Natural killer cell (primary cell): ENCODE data around the gene SLC16A9. TPM values are rescaled to one million over a fixed set of nuclear protein-coding genes. Genes with fewer than 3 reads are reported as not detected.
A peak's percentile ranks its signal among the peaks of the same experiment; 100 is the strongest.

Experiments
- ATAC-seq, 3 donors: fragments of 150-1000 bp in 2 of 3; fragments of 200-7000 bp in 1 of 3; cut with Tn5 transposase; 1 replicate in 1 of 3; 2 replicates in 2 of 3; pipeline ENCODE4 v1.10.0; 2021; ENCODE audit warnings: mild to moderate bottlenecking in 2 of 3, moderate library complexity in 2 of 3
- DNase-seq, 2 donors: peaks; one replicate each; pipeline versions ENCODE4 v3.0.0 to v3.0.0-alpha.2; 2013 to 2021; ENCODE audit warnings: mixed read lengths in 1 of 2
- H3K27ac ChIP-seq: one replicate; pipeline ENCODE4 v1.5.1; 2013; ENCODE audit warnings: mild to moderate bottlenecking, low read length
- H3K27me3 ChIP-seq: one replicate; pipeline ENCODE4 v1.6.1; 2013; ENCODE audit warnings: low read length; ENCODE audit not compliant: control insufficient read depth, insufficient read depth
- H3K36me3 ChIP-seq: one replicate; pipeline ENCODE4 v1.6.1; 2013; ENCODE audit warnings: low read length; ENCODE audit not compliant: control insufficient read depth, insufficient read depth
- H3K4me1 ChIP-seq: one replicate; pipeline ENCODE4 v1.6.1; 2013; ENCODE audit warnings: low read length; ENCODE audit not compliant: control insufficient read depth, insufficient read depth
- H3K4me3 ChIP-seq: one replicate; pipeline ENCODE4 v1.5.1; 2013; ENCODE audit warnings: low read length
- H3K9me3 ChIP-seq: one replicate; pipeline ENCODE4 v1.6.1; 2013; ENCODE audit warnings: low read length; ENCODE audit not compliant: control insufficient read depth, insufficient read depth
- H3K27ac Mint-ChIP-seq, 2 donors: one replicate each; pipeline ENCODE4 v1.8.0; 2022; ENCODE audit warnings: mild to moderate bottlenecking in 2 of 2, mixed read lengths in 2 of 2, moderate library complexity in 1 of 2
- H3K27me3 Mint-ChIP-seq, 2 donors: one replicate each; pipeline ENCODE4 v1.8.0; 2022; ENCODE audit warnings: low read depth in 2 of 2, mixed read lengths in 2 of 2
- H3K36me3 Mint-ChIP-seq: one replicate; pipeline ENCODE4 v1.8.0; 2022; ENCODE audit warnings: mixed read lengths
- H3K4me1 Mint-ChIP-seq, 2 donors: one replicate each; pipeline ENCODE4 v1.8.0; 2022; ENCODE audit warnings: mixed read lengths in 2 of 2
- H3K4me3 Mint-ChIP-seq: one replicate; pipeline ENCODE4 v1.8.0; 2022; ENCODE audit warnings: mild to moderate bottlenecking, moderate library complexity, mixed read lengths
- H3K9me3 Mint-ChIP-seq, 2 donors: one replicate each; pipeline ENCODE4 v1.8.0; 2022; ENCODE audit warnings: mixed read lengths in 2 of 2
- CTCF ChIP-seq: fragments of 200-600 bp; IDR thresholded peaks from one replicate; pipeline ENCODE4 v1.8.0; 2022; ENCODE audit warnings: antibody characterized with exemption
- WGBS: methylation state at CpG from one replicate; pipeline ENCODE4 v1.1.7; 2013; ENCODE audit warnings: missing lambda C conversion rate; ENCODE audit not compliant: insufficient coverage; 5-methylcytosine and 5-hydroxymethylcytosine counted together
- intact Hi-C: fragments of 100-400 bp; cut with micrococcal nuclease; formaldehyde crosslinking; loops from one replicate; pipeline ENCODE4 v1.14.2; 2022
- total RNA-seq, 4 donors: library from RNA; stranded (reverse); fragments of 120-200 nt in 1 of 4; gene quantifications; one replicate each; pipeline versions ENCODE4 v1.2.3 to v1.2.4, GENCODE V29; 2013 to 2022

SLC16A9 gene
- total RNA-seq, 3 donors from 2014 or later (not counting 1 experiment from before 2014, with no cell fraction given), result not detected

GRCh38 chr10:59625721-59626522 is 83.7 kb downstream of the SLC16A9 start:
- Histone ChIP-seq H3K4me1 (no peaks in the 10 kb centered on the region), H3K36me3 (no peaks in the 10 kb centered on the region), H3K9me3 (no peaks in the 10 kb centered on the region), H3K4me3 (no peak overlapping the region), H3K27me3 (no peaks in the 10 kb centered on the region), H3K27ac (no peak overlapping the region)
- peaks cover 0 to 5% of the 10 kb centered on the region in 2 donors for H3K4me1 Mint-ChIP-seq
- no peak overlapping the region for H3K4me3 Mint-ChIP-seq
- peak; percentile 79 for TF ChIP-seq CTCF
- no peaks in the 10 kb centered on the region for H3K27me3 Mint-ChIP-seq
- 39% methylated on average over 7 of the region's 8 CpGs for WGBS
- no peaks in the 10 kb centered on the region for H3K36me3 Mint-ChIP-seq
- peak in 1 of 2 donors; percentile 80 for DNase-seq
- intact Hi-C loops, result loop anchor here (1.0 to 10.0 kb wide), 5 partner anchors 183 to 1149 kb away; partner anchors contain the start of gene CDK1
- no peaks in the 10 kb centered on the region for H3K9me3 Mint-ChIP-seq
- ATAC-seq, result peak; percentile 76 to 90 (median 89)
- H3K27ac Mint-ChIP-seq, result no peak overlapping the region

GRCh38 chr10:59624951-59625350 is 84.7 kb downstream of the SLC16A9 start:
- Histone ChIP-seq H3K4me3 (no peak overlapping the region), H3K9me3 (no peaks in the 10 kb centered on the region), H3K27ac (no peak overlapping the region), H3K4me1 (no peaks in the 10 kb centered on the region), H3K27me3 (no peaks in the 10 kb centered on the region), H3K36me3 (no peaks in the 10 kb centered on the region)
- no peaks in the 10 kb centered on the region for H3K27me3 Mint-ChIP-seq
- intact Hi-C loops, result loop anchor here (2.0 to 10.0 kb wide), 3 partner anchors 408 to 1150 kb away; partner anchors contain the start of gene CDK1
- no peaks in the 10 kb centered on the region for H3K36me3 Mint-ChIP-seq
- no peak for TF ChIP-seq CTCF
- DNase-seq (no peak), ATAC-seq (no peak)
- no peak overlapping the region for H3K27ac Mint-ChIP-seq
- WGBS, result 88% methylated on average over 8 of the region's 8 CpGs
- no peaks in the 10 kb centered on the region for H3K9me3 Mint-ChIP-seq
- peaks cover 0 to 5% of the 10 kb centered on the region in 2 donors for H3K4me1 Mint-ChIP-seq
- H3K4me3 Mint-ChIP-seq, result no peak overlapping the region

GRCh38 chr10:59624136-59624535 is 85.5 kb downstream of the SLC16A9 start:
- DNase-seq, result no peak
- Histone ChIP-seq H3K27ac (no peak overlapping the region), H3K27me3 (no peaks in the 10 kb centered on the region), H3K9me3 (no peaks in the 10 kb centered on the region), H3K36me3 (no peaks in the 10 kb centered on the region), H3K4me3 (no peak overlapping the region), H3K4me1 (no peaks in the 10 kb centered on the region)
- Mint-ChIP-seq H3K4me3 (no peak overlapping the region), H3K9me3 (no peaks in the 10 kb centered on the region), H3K27ac (no peak overlapping the region), H3K36me3 (no peaks in the 10 kb centered on the region), H3K4me1 (peaks cover 0 to 5% of the 10 kb centered on the region in 2 donors), H3K27me3 (no peaks in the 10 kb centered on the region)
- intact Hi-C loops, result loop anchor here (2.0 to 10.0 kb wide), 2 partner anchors 409 to 1151 kb away; partner anchors contain the start of gene CDK1
- TF ChIP-seq CTCF, result no peak
- ATAC-seq, result no peak
- WGBS, result 83% methylated on average over 3 of the region's 3 CpGs
